Activated CD4-positive, CD25-positive, alpha-beta regulatory T cell treated with anti-CD3 and anti-CD28 coated beads, Interleukin-2, amount 50 U/mL, for 72 hours (primary cell): ENCODE data around the gene JARID2.
A peak's percentile ranks its signal among the peaks of the same experiment; 100 is the strongest.

Experiments used
- DNase-seq: peaks from one replicate; pipeline ENCODE4 v3.0.0; 2021

JARID2 gene

GRCh38 chr6:15247500-15248450 lies 1.9 kb downstream of the JARID2 start:
- DNase-seq: peak; percentile 56

GRCh38 chr6:15248451-15249370 lies 2.8 kb downstream of the JARID2 start:
- peak; percentile 85 for DNase-seq

DNA sequence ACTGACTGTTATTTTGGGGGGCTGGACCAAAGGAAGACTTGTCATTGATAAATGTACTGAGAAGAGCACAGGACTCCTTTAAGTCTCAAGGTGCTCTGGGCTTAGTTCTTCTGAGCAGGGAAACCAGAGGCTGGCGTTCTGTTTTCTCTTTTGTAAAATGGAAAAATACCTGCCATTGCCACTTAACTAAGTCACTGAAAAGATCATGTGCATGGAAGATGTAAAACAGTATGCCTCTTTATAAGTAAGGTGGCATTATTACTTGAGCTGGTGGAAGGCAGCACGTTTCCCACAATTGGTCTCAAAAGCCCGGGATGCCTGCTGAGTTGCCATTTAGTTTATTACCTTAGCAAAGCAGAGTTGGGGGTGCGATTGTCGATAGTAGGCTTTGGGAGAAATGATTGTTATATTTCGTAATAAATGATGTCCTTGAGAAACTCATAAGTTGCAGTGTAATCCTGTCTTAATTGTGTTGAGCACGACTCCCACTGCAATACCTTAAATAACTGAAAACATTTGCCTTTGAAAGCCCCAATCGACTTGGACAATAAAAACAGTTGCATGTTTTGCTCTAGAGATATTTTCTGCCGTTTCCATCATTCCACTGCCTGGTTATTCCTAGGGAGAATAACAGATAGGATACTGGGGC lies 3.6 kb downstream of the JARID2 start:
- no peak for DNase-seq

DNA sequence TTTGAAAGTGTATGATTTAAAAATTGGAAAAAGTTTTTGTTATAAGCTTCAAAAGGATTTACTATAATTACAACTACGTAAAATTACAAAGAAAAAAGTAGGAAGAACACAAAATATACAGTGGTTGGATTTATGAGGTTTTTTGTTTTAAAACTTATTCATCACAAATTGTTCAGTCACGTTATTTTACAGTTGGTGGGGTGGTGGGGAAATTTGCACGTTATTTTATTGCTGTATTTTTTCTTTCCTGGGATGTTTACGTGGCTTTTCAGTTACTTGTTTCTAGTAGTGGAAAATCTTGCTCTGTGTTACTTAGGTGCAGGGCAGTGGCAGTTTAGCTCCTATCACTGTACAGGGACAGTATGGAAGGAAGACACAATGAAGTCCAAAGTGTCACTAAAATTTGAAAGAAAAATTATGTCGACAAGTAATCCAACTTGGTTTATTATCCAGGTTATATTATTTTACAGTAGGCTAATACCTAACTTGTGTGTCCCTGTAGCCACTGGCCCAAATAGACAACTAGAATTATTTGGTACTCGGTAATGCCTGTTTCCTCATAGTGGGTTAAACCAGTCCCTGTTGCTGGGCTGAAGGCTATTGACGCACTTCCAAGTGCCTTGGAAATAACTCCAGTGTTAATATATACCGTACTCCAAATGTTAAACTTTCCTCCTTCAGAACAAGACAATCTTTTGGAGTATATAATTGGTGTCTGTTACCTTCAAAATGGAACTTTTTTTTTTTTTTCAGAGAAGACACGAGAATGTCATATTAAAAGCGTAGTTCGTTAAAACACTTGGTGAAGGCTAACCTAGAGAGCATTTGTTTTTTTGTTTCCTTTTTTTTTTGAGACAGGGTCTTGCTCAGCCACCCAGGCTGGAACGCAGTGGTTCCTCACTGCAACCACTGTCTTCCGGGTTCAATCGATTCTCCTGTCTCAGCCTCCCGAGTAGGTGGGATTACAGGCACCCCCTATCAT lies 4.6 kb downstream of the JARID2 start:
- DNase-seq: no peak

GRCh38 chr6:15252195-15252594 lies 6.3 kb downstream of the JARID2 start:
- DNase-seq: no peak

DNA sequence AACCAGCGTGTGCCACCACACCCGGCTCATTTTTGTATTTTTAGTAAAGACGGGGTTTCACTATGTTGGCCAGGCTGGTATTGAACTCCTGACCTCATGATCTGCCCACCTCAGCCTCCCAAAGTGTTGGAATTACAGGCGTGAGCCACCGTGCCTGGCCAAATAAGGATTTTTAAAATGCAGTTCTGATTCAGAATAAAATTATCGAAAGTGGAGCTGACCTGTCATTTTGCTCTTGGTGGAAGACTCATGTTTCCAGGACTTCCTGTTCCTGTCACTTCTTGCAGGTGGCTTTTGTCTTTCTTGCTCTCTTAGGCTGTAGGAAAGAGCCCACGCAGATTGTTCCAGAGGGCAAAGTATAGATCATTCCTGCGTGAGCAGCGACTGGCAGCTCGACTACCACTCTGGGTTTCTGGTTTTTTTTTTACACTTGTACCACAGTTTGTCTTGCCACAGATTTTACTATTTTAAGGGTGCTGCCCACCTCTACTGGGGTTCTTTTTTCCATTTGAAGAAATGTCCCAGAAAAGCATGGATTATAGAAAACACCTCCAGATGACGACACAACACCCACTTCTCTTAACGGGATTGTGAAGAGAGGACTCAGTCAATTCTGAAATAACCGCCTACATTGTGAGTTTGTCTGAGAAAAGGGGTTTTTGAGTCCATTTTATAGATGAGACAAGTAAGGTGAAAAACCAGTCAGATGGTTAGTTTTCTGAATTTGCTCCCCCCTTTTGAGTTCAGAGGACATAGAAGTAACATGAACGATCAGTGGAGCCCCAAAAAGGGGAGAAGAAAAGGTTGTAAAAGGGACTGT lies 7.5 kb downstream of the JARID2 start:
- no peak for DNase-seq

DNA sequence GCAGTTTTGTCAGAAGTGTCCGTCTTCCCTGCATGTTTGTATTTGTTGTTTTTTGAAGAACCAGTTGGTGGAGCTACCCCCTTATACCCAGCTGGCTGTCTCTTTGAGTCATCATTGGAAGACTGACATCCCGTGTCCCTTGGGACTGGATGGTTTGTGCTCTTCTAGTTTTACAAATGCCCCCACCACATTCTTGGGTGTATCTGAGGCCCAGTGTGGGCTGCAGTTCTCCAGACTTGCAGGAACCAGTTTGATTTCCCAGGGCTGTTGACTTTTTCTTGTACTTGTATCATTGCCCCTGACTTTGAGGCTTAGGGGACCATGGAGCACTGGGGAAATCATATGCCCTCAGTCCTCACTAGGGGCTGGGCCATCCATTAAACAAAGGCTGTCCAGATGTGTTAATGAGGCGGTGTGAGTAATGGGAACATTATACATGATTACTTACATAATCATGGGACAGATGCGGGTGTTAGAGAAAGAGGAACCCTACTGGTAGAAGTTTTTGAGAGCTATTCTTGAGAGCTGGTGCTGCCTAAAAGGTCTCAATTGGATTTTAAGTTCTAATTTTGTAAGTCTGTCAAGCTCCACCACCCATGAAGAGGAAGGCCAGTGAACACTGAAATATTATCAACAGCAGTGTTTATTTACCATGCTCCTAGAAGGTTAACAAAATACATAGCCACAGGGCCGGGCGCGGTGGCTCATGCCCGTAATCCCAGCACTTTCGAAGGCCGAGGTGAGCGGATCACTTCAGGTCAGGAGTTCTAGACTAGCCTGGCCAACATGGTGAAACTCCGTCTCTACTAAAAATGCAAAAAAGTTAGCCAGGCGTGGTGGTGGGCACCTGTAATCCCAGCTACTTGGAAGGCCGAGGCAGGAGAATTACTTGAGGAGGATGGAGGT lies 8.5 kb downstream of the JARID2 start:
- DNase-seq: no peak

DNA sequence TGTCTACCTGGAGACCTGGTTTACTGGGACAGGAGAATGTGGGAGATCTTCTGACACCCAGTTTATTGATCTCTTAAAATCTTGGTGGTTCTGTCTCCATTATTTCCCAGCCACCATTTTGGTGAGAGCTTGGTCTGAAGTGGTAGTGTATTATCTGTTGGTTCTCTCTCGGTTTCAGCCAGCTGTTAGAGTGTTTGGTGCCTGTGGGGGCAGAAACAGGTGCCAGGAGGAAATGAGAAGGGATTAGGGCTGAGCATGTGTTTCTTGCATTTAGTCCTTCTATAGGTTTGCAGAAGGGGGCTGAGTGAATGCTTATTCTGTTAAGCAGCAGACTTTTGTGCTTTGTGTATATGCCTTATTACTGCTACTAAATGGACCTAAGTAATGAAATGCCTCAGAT lies 9.6 kb downstream of the JARID2 start:
- DNase-seq: no peak

DNA sequence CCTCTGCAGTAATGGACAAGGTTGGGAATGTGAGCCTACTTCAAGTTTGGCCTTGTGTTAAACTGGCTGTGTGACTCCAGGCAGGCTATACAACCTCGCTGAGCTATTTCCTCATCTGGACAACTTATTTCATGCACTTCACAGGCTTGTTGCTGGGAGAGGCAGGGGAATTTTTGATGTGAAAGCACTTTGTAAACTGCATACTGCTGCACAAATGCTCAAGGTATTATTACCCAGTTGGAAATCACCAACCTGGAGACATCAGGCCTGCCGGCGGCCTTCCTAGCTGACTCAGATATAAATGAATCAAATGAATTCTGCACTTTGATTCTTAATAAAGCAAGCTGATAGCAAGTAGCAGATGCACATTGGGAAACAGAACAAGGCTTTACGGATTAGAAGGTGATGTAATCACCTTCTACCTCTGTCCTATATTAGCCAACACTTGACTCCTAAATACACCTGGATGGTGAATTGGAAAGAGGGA lies 10.1 kb downstream of the JARID2 start:
- DNase-seq: no peak

GRCh38 chr6:15256538-15257271 lies 10.8 kb downstream of the JARID2 start:
- no peak for DNase-seq

DNA sequence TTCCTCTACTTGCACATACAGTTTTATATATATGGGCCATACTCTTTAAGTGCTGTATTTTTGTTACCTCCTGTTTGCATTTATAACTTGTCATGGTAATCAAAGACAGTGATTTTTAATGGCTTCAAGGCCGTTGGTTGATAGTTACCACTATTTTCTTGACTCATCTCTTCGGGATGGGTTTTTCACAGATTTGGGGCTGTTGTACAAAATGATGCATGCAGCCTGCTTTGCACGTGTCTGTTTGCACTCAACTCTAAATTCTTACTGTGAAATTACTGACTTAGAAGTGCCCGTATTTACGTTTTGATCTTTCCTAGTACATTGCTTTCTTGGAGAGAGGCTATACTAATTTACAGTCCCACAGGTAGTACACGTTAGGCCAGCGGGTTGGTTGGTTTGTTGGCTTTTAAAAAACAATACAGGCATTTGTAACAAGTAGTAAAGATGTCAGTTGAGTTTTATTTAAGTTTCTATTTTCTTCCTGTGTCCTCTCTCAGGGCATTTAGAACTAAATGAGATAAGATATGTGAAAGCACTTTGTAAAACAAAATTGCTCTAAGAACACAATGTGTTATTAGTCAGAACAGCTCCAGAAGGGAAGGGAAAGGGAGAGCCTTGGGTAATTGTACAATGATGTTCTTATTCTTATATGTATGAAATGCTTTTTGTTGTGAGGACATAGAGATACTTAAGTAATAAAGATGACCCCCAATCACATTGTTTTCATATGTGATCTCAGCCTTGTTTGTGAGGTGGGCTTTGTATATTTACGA lies 11.7 kb downstream of the JARID2 start:
- no peak for DNase-seq

- no peak for DNase-seq
These were observed 13.9 kb downstream of the JARID2 start for GRCh38 chr6:15259766-15260098.

DNA sequence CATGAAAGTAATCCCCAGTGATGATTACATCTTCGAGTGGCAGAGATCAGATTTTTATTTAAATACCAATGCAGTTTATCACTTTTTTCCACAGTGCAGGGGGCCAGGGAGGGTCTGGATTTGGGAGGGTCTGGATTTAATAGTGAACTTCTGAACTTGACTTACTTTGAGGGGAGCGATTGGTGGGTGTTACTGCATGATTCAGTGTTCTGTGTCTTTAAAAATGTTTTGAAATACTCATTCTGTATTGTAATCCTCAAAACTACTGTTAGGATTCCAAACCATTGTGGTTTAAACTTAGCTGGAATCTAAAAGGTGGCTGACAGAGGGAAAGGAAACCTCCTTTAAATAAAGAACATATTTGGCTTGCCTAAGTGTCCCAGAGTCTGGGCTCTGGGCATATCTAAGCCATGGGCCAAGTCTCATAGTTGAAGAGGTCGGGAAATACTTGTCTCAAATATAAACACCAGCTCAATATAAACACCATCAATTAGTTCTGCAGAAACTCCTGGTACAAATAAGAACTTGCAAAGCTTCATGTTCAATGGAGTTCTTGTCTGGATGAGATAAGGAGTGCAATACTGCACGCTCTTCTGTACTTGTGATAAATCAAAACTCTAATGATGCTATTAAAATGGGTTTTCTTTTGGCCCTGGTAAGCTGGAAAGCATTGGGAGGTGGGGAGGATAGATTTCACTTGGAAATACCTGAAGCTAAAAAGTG lies 14.4 kb downstream of the JARID2 start:
- no peak for DNase-seq

GRCh38 chr6:15263780-15264374 lies 18.0 kb downstream of the JARID2 start:
- no peak for DNase-seq

DNA sequence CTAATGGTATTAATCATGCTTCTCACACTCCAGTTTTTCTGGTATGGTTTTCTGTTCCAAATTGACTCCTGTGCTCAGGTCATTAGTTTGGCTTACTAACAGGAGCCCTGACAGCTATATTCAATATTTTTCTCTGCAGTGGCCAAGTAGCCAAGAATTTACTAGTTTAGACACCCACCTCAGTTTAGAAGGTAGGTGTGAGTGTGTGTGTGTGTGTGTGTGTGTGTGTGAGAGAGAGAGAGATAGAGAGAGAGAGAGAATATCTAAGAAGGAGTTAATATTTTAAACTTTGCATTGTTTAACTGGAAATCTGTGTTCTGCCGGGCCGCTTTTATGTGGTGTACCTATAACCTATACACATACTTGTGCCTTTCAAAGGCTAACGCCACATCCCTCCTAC lies 18.5 kb downstream of the JARID2 start:
- no peak for DNase-seq

- no peak for DNase-seq
These were observed 19.3 kb downstream of the JARID2 start for GRCh38 chr6:15264902-15265761.
